Measurements from ENCODE around the gene IL1B. TPM values are rescaled to one million over a fixed set of nuclear protein-coding genes. Genes with fewer than 3 reads are reported as not detected.
A peak's percentile ranks its signal among the peaks of the same experiment; 100 is the strongest.

Gene IL1B
- total RNA-seq, 1 experiment from 2014 or later = 1.4 TPM

GRCh38 chr2:112880696-112881095 lies 44.1 kb upstream of the IL1B start:
- Histone ChIP-seq H3K27me3 (ENCODE audit: insufficient read depth, low read depth) (no peaks in the 10 kb centered on the region), H3K79me2 (ENCODE audit: low read depth) (no peaks in the 10 kb centered on the region), H3K9me3 (ENCODE audit: insufficient read depth, low read depth) (no peaks in the 10 kb centered on the region), H3K9me2 (ENCODE audit: insufficient read depth) (no peaks in the 10 kb centered on the region), H3K27ac (no peak overlapping the region), H2AFZ (no peak overlapping the region), H3F3A (ENCODE audit: insufficient read depth, low read depth) (0 out of 2 replicates have a peak, but pooled peaks cover 7% of the 10 kb centered on the region), H4K20me1 (ENCODE audit: insufficient read depth) (no peaks in the 10 kb centered on the region), H3K4me3 (no peak overlapping the region), H3K4me2 (no peak overlapping the region), H3K36me3 (ENCODE audit: low read depth) (no peaks in the 10 kb centered on the region), H3K4me1 (replicated peaks; ENCODE audit: insufficient read depth) (peaks cover 31% of the 10 kb centered on the region)
- ChIA-PET CTCF (no interaction called here), POLR2A (ENCODE audit: unreplicated experiment) (no interaction called here)
- TF ChIP-seq CTCF (conservative IDR thresholded peaks at IDR 0.05) (no peak), EZH2 (IDR thresholded peaks at IDR 0.05; ENCODE audit: low read depth) (no peak)
- intact Hi-C loops (cut with micrococcal nuclease; ENCODE audit: unreplicated experiment) = loop anchor here (5.0 kb wide), 1 partner anchor 133 kb away; no protein-coding TSS in a partner anchor
- DNase-seq = no peak
- BruUV-seq (replicated peaks) = no TSS peak

- Histone ChIP-seq H3K36me3 (ENCODE audit: low read depth) (no peaks in the 10 kb centered on the region), H3K4me3 (no peak overlapping the region), H3K79me2 (ENCODE audit: low read depth) (no peaks in the 10 kb centered on the region), H4K20me1 (ENCODE audit: insufficient read depth) (no peaks in the 10 kb centered on the region), H3K9me2 (ENCODE audit: insufficient read depth) (no peaks in the 10 kb centered on the region), H3K4me1 (replicated peaks; ENCODE audit: insufficient read depth) (peaks cover 31% of the 10 kb centered on the region), H3K27me3 (ENCODE audit: insufficient read depth, low read depth) (no peaks in the 10 kb centered on the region), H3F3A (ENCODE audit: insufficient read depth, low read depth) (0 out of 2 replicates have a peak, but pooled peaks cover 7% of the 10 kb centered on the region), H3K27ac (peak overlapping the region; percentile 6; the same call in 1 of the 2 replicates), H3K4me2 (peak overlapping the region; percentile 11; the same call in 1 of the 2 replicates), H3K9me3 (ENCODE audit: insufficient read depth, low read depth) (no peaks in the 10 kb centered on the region), H2AFZ (no peak overlapping the region)
- BruUV-seq (replicated peaks) = no TSS peak
- CTCF ChIA-PET = interaction anchor here (0.7 kb wide), 1 partner anchor 232 kb away, joined by 3 read pairs; no protein-coding TSS in a partner anchor
- DNase-seq = no peak
- POLR2A ChIA-PET (ENCODE audit: unreplicated experiment) = no interaction called here
- no peak for TF ChIP-seq EZH2 (IDR thresholded peaks at IDR 0.05; ENCODE audit: low read depth)
- TF ChIP-seq CTCF (conservative IDR thresholded peaks at IDR 0.05) = no peak
- intact Hi-C loops (cut with micrococcal nuclease; ENCODE audit: unreplicated experiment) = loop anchor here (5.0 kb wide), 1 partner anchor 133 kb away; no protein-coding TSS in a partner anchor
Measured at GRCh38 chr2:112880091-112880531, 43.5 kb upstream of the IL1B start.

DNA sequence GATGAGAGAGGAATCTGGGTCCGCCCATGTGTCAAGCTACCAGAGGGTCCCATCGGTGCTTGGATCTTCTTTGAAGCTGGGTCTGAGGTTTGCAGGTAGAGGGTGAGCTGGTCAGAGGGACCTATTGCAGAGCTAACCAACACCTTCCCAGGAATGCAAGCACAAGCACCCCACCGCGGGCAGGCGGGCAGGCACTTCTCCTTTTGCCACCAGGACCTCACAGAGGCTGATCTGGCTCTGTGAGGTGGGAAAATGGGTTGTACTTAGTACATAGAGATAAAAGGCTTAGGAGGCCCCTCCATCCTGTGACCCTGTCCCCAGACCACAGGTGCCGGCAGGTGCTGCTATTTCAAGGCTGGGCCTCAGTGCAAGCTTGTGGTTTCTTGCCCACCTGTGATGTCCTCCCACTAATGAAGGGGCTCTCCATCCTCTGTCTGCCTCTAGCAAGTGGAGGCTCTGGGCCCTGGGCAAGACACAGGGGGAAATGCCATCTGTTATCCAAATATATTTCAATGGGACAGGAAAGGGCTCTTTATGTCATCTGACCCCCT lies 43.0 kb upstream of the IL1B start:
- Histone ChIP-seq H3K9me3 (ENCODE audit: insufficient read depth, low read depth) (no peaks in the 10 kb centered on the region), H3K4me1 (replicated peaks; ENCODE audit: insufficient read depth) (peaks cover 31% of the 10 kb centered on the region), H3K4me3 (no peak overlapping the region), H3K36me3 (ENCODE audit: low read depth) (no peaks in the 10 kb centered on the region), H3K79me2 (ENCODE audit: low read depth) (no peaks in the 10 kb centered on the region), H3F3A (ENCODE audit: insufficient read depth, low read depth) (0 out of 2 replicates have a peak, but pooled peaks cover 7% of the 10 kb centered on the region), H4K20me1 (ENCODE audit: insufficient read depth) (no peaks in the 10 kb centered on the region), H3K9me2 (ENCODE audit: insufficient read depth) (no peaks in the 10 kb centered on the region), H2AFZ (no peak overlapping the region), H3K27ac (no peak overlapping the region; the same call in 1 of the 2 replicates), H3K4me2 (no peak overlapping the region), H3K27me3 (ENCODE audit: insufficient read depth, low read depth) (no peaks in the 10 kb centered on the region)
- DNase-seq = no peak
- intact Hi-C loops (cut with micrococcal nuclease; ENCODE audit: unreplicated experiment) = loop anchor here (5.0 kb wide), 1 partner anchor 132 kb away; no protein-coding TSS in a partner anchor
- no peak for TF ChIP-seq EZH2 (IDR thresholded peaks at IDR 0.05; ENCODE audit: low read depth)
- TF ChIP-seq CTCF (conservative IDR thresholded peaks at IDR 0.05) = no peak
- POLR2A ChIA-PET (ENCODE audit: unreplicated experiment) = no interaction called here
- BruUV-seq (replicated peaks) = no TSS peak
- CTCF ChIA-PET = interaction anchor here (0.7 kb wide), 1 partner anchor 232 kb away, joined by 3 read pairs; no protein-coding TSS in a partner anchor
